Measurements from ENCODE around the gene DCTN3. TPM values are rescaled to one million over a fixed set of nuclear protein-coding genes. Genes with fewer than 3 reads are reported as not detected.

The DCTN3 gene
- total and polyA plus RNA-seq, 10 of the 15 experiments (the other 5 are each of a cell fraction or from before 2014, with no cell fraction given) = 19.0 to 120 (median 71.8) TPM

DNA sequence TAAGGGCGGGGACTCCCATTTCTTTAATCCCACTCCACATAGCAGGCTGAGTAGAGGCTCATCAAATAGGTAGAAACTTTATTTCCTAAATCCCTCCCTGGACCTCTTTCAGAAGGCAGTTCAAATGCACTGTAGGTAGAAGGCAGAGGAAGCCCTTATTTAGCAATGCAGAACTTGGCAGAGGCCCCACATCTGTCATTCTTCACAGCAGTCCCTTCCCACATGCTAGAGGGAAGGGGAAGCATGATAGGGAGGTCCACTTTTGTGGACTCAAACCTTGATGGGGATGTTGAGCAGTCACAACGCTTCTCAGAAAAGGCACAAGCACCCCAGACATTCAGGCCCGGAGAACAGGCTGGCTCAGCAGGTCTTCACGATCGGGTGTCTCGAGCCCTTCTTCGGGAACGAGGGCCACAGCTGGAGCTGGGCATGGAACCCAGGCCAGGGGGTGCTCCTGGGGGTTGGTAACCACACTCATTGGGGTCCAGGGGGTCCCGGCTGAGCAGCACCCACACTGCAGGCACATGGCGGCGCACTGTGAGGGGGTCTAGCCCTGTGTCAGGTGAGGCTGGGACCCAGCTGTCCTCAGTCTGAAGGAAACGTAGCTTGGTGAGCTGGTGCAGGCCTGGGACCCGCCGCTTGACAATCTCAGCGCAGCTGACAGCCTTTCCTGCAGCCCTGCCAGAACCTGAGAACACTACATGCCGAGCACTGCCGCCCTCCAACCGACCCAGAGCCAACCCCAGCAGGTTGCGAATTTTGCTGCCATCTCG, 9.7 kb downstream of the DCTN3 start:
- H4K20me1 ChIP-seq (ENCODE audit: control insufficient read depth, insufficient read depth) = no peaks in the 10 kb centered on the region
- peaks cover 6% of the 10 kb centered on the region; the same call in 1 of the 2 replicates for H3K4me1 ChIP-seq (ENCODE audit: control insufficient read depth, insufficient read depth, low read length)
- intact Hi-C loops (cut with micrococcal nuclease; ENCODE audit: unreplicated experiment) = no loop called here
- H3K4me3 ChIP-seq = peak overlapping the region; percentile 81; the same call in 1 of the 2 replicates
- ChIA-PET POLR2A (interaction anchor here (2.2 kb wide), 1 partner anchor 10 kb away, joined by 8 read pairs; the partner anchor contains the start of gene DCTN3), RAD21 (ENCODE audit: unreplicated experiment) (interaction anchor here (0.8 to 1.2 kb wide), 2 partner anchors 24 to 36 kb away, joined by 3 to 4 read pairs; partner anchors contain the start of gene GALT), CTCF (interaction anchor here (1.0 to 5.6 kb wide), 5 partner anchors 10 to 1579 kb away, joined by 3 to 118 read pairs (median 3); partner anchors contain the start of genes DCTN3 and SIGMAR1), SMC1A (ENCODE audit: uncharacterized antibody, unreplicated experiment) (interaction anchor here (0.6 to 2.4 kb wide), 3 partner anchors 10 to 537 kb away, joined by 3 to 13 read pairs (median 4); partner anchors contain the start of gene DCTN3)
- H3K4me2 ChIP-seq (ENCODE audit: control insufficient read depth, insufficient read depth) = peak overlapping the region; percentile 86
- FAIRE-seq = no peak
- H2AFZ ChIP-seq (ENCODE audit: control insufficient read depth, low read depth, low read length) = no peak overlapping the region
- in situ Hi-C loops (cut with MboI) = no loop called here
- peaks cover 6% of the 10 kb centered on the region for H3K79me2 ChIP-seq (ENCODE audit: control insufficient read depth, insufficient read depth, low read length)
- peaks cover 0 to 2% of the 10 kb centered on the region in 2 experiments; a peak in 1 of 4 replicates for H3K36me3 ChIP-seq (ENCODE audit: control insufficient read depth in 2 of 2, insufficient read depth in 2 of 2, low read length in 1 of 2)
- WGBS (ENCODE audit: insufficient coverage, insufficient replicate concordance, low lambda C conversion rate, missing lambda C conversion rate) = 97% methylated on average over 19 of the region's 20 CpGs
- no peak overlapping the region for H3K9ac ChIP-seq (ENCODE audit: control insufficient read depth, insufficient read depth, low read length)
- H3K27me3 ChIP-seq (replicated peaks in 1 of 2; ENCODE audit: control insufficient read depth in 2 of 2, insufficient read depth in 2 of 2, low read length in 1 of 2) = no peaks in the 10 kb centered on the region
- BruUV-seq (replicated peaks) = no TSS peak
- H3K27ac ChIP-seq (ENCODE audit: control insufficient read depth, insufficient read depth) = no peak overlapping the region
- no peak for DNase-seq (ENCODE audit: low read depth, low spot score)
- no peaks in the 10 kb centered on the region; the same call in 2 of the 3 replicates for H3K9me3 ChIP-seq (replicated peaks; ENCODE audit: control insufficient read depth, insufficient read depth, low read length)
- peak; percentile 36; the same call in 1 of the 2 replicates for TF ChIP-seq POLR2AphosphoS5 (IDR thresholded peaks at IDR 0.05; ENCODE audit: low read length)
- TF ChIP-seq GABPA (IDR thresholded peaks at IDR 0.05; ENCODE audit: low read depth) = no peak
- peak in 1 of 2 experiments; percentile 76; a peak in 2 of 4 replicates for TF ChIP-seq SRF (IDR thresholded peaks at IDR 0.05; ENCODE audit: low read depth in 2 of 2, low read length in 2 of 2)
- no peak for TF ChIP-seq E2F4 (IDR thresholded peaks at IDR 0.05; ENCODE audit: low read depth, low read length)
- ATAC-seq = no peak

Data from GM12878 (cell line).